Parathyroid adenoma (tissue), 2 donors: ENCODE measurements around the gene OIT3.

Experiments used
- H2AFZ ChIP-seq: fragments of 300-600 bp; sonication (generic); one replicate; pipeline ENCODE4 v1.7.0; 2017; ENCODE audit warnings: antibody characterized with exemption, mild to moderate bottlenecking
- H3K27ac ChIP-seq: fragments of 300-600 bp; sonication (generic); one replicate; pipeline ENCODE4 v1.7.0; 2017
- H3K27me3 ChIP-seq: fragments of 300-600 bp; sonication (generic); one replicate; pipeline ENCODE4 v1.7.0; 2017; ENCODE audit warnings: low read length; ENCODE audit not compliant: control insufficient read depth, insufficient read depth
- H3K36me3 ChIP-seq: fragments of 300-600 bp; sonication (generic); one replicate; pipeline ENCODE4 v1.7.0; 2017; ENCODE audit warnings: low read length; ENCODE audit not compliant: control insufficient read depth, insufficient read depth
- H3K4me1 ChIP-seq: fragments of 300-600 bp; sonication (generic); one replicate; pipeline ENCODE4 v1.7.0; 2017; ENCODE audit warnings: control low read depth
- H3K4me2 ChIP-seq: fragments of 300-600 bp; sonication (generic); one replicate; pipeline ENCODE4 v1.7.0; 2017; ENCODE audit warnings: low read length
- H3K4me3 ChIP-seq: fragments of 300-600 bp; sonication (generic); one replicate; pipeline ENCODE4 v1.7.0; 2017; ENCODE audit warnings: low read depth, low read length
- H3K79me2 ChIP-seq: fragments of 300-600 bp; sonication (generic); one replicate; pipeline ENCODE4 v1.7.0; 2017; ENCODE audit warnings: control low read depth
- H3K9ac ChIP-seq: fragments of 300-600 bp; sonication (generic); one replicate; pipeline ENCODE4 v1.7.0; 2017; ENCODE audit warnings: mild to moderate bottlenecking
- H3K9me3 ChIP-seq: fragments of 300-600 bp; sonication (generic); one replicate; pipeline ENCODE4 v1.7.0; 2017; ENCODE audit warnings: low read length; ENCODE audit not compliant: control insufficient read depth
- TF ChIP-seq, protein P1 (sequence below): fragments of 300-600 bp; sonication (generic); IDR thresholded peaks from one replicate; pipeline ENCODE4 v1.7.0; 2017; ENCODE audit warnings: antibody characterized with exemption, mild to moderate bottlenecking
- donor health status: primary hyperparathyroidism.

The OIT3 gene

DNA sequence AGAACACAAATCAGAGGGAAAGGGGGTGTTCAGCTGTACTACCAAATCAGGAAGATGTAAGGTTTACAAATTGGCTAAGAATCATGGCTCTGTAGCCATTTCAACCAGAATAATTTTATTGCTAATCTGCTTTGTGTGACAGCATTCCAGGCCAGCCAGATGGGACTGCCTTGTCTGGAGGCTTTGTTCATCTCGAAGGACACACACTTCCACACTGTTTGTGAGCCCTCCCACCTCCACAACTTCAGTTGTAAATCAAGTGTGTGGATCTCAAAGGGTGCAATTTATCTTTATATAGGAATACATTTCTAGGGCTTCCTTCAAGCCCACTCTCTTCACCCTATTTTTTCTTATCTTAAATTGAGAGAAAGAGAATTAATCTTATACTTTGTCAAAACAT, 6.9 kb upstream of the OIT3 start:
- no peaks in the 10 kb centered on the region for H3K4me1 ChIP-seq
- no peaks in the 10 kb centered on the region for H3K27me3 ChIP-seq
- no peak overlapping the region for H3K4me3 ChIP-seq
- no peaks in the 10 kb centered on the region for H3K9me3 ChIP-seq
- no peak overlapping the region for H2AFZ ChIP-seq
- H3K4me2 ChIP-seq = no peak overlapping the region
- no peaks in the 10 kb centered on the region for H3K36me3 ChIP-seq
- no peak overlapping the region for H3K9ac ChIP-seq
- TF ChIP-seq, protein P1, sequence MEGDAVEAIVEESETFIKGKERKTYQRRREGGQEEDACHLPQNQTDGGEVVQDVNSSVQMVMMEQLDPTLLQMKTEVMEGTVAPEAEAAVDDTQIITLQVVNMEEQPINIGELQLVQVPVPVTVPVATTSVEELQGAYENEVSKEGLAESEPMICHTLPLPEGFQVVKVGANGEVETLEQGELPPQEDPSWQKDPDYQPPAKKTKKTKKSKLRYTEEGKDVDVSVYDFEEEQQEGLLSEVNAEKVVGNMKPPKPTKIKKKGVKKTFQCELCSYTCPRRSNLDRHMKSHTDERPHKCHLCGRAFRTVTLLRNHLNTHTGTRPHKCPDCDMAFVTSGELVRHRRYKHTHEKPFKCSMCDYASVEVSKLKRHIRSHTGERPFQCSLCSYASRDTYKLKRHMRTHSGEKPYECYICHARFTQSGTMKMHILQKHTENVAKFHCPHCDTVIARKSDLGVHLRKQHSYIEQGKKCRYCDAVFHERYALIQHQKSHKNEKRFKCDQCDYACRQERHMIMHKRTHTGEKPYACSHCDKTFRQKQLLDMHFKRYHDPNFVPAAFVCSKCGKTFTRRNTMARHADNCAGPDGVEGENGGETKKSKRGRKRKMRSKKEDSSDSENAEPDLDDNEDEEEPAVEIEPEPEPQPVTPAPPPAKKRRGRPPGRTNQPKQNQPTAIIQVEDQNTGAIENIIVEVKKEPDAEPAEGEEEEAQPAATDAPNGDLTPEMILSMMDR = no peak
- H3K27ac ChIP-seq = peak overlapping the region; percentile 3
- no peaks in the 10 kb centered on the region for H3K79me2 ChIP-seq

- H2AFZ ChIP-seq = no peak overlapping the region
- no peaks in the 10 kb centered on the region for H3K9me3 ChIP-seq
- TF ChIP-seq, protein P1 = no peak
- H3K4me1 ChIP-seq = no peaks in the 10 kb centered on the region
- no peak overlapping the region for H3K9ac ChIP-seq
- peak overlapping the region; percentile 3 for H3K27ac ChIP-seq
- no peak overlapping the region for H3K4me2 ChIP-seq
- H3K4me3 ChIP-seq = no peak overlapping the region
- no peaks in the 10 kb centered on the region for H3K27me3 ChIP-seq
- H3K36me3 ChIP-seq = no peaks in the 10 kb centered on the region
- H3K79me2 ChIP-seq = no peaks in the 10 kb centered on the region
Measured at GRCh38 chr10:72887043-72887442, 6.5 kb upstream of the OIT3 start.

DNA sequence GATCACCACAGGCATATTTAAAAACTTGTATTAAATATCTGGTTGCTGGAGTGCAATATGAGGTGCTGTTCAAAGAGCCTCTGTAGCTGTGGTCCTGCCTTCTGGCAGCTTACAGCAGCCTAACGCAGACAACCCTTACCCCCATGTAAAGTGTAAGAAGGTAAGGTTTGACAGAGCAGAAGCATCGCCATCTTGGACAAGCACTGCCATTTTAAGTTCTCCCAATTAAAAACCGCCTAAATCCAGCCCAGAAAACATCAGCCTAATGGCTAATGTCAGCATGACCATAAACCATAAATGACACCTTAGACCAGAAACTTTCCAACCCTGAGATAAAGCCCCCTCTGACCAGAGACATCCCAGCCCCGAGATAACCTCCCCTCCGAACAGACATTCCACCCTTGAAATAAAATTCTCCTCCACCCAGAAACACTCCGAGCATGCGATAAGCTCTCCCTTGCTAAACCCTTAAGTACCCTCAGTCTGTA, 5.3 kb upstream of the OIT3 start:
- Histone ChIP-seq H2AFZ (no peak overlapping the region), H3K36me3 (no peaks in the 10 kb centered on the region), H3K27me3 (no peaks in the 10 kb centered on the region), H3K4me2 (no peak overlapping the region), H3K79me2 (no peaks in the 10 kb centered on the region), H3K9ac (no peak overlapping the region), H3K4me1 (no peaks in the 10 kb centered on the region), H3K27ac (no peak overlapping the region), H3K9me3 (no peaks in the 10 kb centered on the region), H3K4me3 (no peak overlapping the region)
- TF ChIP-seq, protein P1 = no peak

- no peaks in the 10 kb centered on the region for H3K27me3 ChIP-seq
- no peak overlapping the region for H3K27ac ChIP-seq
- H3K9ac ChIP-seq = no peak overlapping the region
- no peaks in the 10 kb centered on the region for H3K79me2 ChIP-seq
- no peak overlapping the region for H3K4me2 ChIP-seq
- no peaks in the 10 kb centered on the region for H3K9me3 ChIP-seq
- H2AFZ ChIP-seq = no peak overlapping the region
- no peak overlapping the region for H3K4me3 ChIP-seq
- TF ChIP-seq, protein P1 = no peak
- H3K4me1 ChIP-seq = no peaks in the 10 kb centered on the region
- H3K36me3 ChIP-seq = no peaks in the 10 kb centered on the region
Measured at GRCh38 chr10:72889391-72889831, 4.1 kb upstream of the OIT3 start.

DNA sequence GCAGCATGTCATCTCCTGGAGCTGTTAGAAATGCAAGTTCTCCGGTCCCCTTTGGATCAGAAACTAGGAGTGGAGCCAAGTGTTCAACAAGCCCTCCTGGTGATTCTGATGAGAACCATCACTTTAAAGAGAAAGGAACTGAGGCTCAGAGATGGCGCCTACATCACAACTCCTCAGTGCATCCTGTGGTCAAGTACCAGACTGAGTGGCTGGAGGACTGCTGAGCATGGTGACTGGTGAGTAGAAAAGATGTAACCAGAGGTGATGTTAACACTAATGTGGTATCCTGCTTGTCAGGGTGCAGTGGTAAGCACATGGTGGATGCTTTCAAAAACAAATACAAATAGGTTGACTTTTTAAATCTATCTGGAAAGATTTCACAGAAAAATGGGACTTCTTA, 3.5 kb upstream of the OIT3 start:
- Histone ChIP-seq H2AFZ (no peak overlapping the region), H3K27me3 (no peaks in the 10 kb centered on the region), H3K9me3 (no peaks in the 10 kb centered on the region), H3K4me1 (no peaks in the 10 kb centered on the region), H3K36me3 (no peaks in the 10 kb centered on the region), H3K79me2 (no peaks in the 10 kb centered on the region), H3K9ac (no peak overlapping the region), H3K27ac (no peak overlapping the region), H3K4me3 (no peak overlapping the region), H3K4me2 (no peak overlapping the region)
- TF ChIP-seq, protein P1 = no peak
